ENCODE results near the gene ULK2. TPM values are rescaled to one million over a fixed set of nuclear protein-coding genes. Genes with fewer than 3 reads are reported as not detected.

The ULK2 gene
- total RNA-seq, 4 donors from 2014 or later, result 14.1 to 34.0 (median 19.2) TPM

GRCh38 chr17:19771971-19772630 is 95.6 kb downstream of the ULK2 start:
- DNase-seq (ENCODE audit: low spot score in 2 of 2), result no peak
- no peaks in the 10 kb centered on the region for H3K4me1 ChIP-seq
- TF ChIP-seq EP300 (IDR thresholded peaks at IDR 0.05) (no peak), CTCF (IDR thresholded peaks at IDR 0.05) (no peak), POLR2A (IDR thresholded peaks at IDR 0.05) (no peak), POLR2AphosphoS5 (IDR thresholded peaks at IDR 0.05) (no peak)
- peaks cover 36% of the 10 kb centered on the region for H3K36me3 ChIP-seq
- H3K9me3 ChIP-seq, result no peaks in the 10 kb centered on the region
- H3K4me3 ChIP-seq, result no peak overlapping the region
- no peak overlapping the region for H3K27ac ChIP-seq
- H3K27me3 ChIP-seq, result no peaks in the 10 kb centered on the region
- WGBS, result 55% methylated on average over 7 of the region's 7 CpGs

- Histone ChIP-seq H3K9me3 (no peaks in the 10 kb centered on the region), H3K36me3 (peaks cover 27% of the 10 kb centered on the region), H3K4me3 (no peak overlapping the region), H3K27ac (no peak overlapping the region), H3K4me1 (peaks cover 7% of the 10 kb centered on the region), H3K27me3 (no peaks in the 10 kb centered on the region)
- 67% methylated on average over 6 of the region's 6 CpGs for WGBS
- TF ChIP-seq EP300 (IDR thresholded peaks at IDR 0.05) (no peak), POLR2A (IDR thresholded peaks at IDR 0.05) (no peak), CTCF (IDR thresholded peaks at IDR 0.05) (no peak), POLR2AphosphoS5 (IDR thresholded peaks at IDR 0.05) (no peak)
- DNase-seq (ENCODE audit: low spot score in 2 of 2), result no peak
Observed at GRCh38 chr17:19770985-19771735, 96.6 kb downstream of the ULK2 start.

DNA sequence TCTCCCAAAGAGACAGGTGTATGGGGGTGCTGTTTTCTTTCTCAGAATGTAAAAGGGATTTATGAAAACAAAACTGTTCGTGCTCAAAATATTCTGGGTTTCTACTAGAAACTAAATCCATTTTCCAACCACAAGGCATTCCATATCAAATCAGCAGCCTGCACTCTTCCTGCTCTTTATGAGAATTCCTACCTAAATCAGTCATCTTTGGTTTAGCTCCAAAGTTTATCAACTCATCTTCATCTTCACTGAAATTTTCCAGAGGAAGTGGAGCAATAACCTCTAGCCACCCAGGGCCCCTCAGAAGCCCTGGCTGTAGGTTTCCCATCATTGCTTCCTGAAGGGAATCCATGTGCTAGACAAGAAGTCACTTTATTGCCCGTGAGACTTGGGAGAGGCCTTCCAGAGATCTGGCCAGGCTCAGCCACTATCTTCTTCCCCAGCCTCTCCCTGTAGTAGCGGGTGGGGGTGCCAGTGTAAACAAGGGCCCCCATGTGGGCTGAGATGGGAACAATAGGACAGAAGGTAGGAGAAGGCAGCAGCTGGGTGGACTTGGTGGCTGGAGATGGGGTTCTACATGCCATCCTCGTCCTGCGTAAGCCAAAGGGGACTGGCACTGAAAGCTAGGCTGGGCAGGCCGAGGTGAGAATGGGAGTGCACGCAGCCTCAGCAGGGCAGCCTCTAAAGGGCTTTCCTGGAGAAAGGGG is 97.6 kb downstream of the ULK2 start:
- WGBS, result 66% methylated on average over 7 of the region's 7 CpGs
- no peak overlapping the region for H3K4me3 ChIP-seq

GRCh38 chr17:19768046-19768782 is 99.5 kb downstream of the ULK2 start:
- H3K4me1 ChIP-seq, result peaks cover 7% of the 10 kb centered on the region
- H3K27me3 ChIP-seq, result no peaks in the 10 kb centered on the region
- no peak for TF ChIP-seq EP300 (IDR thresholded peaks at IDR 0.05)
- TF ChIP-seq POLR2AphosphoS5 (IDR thresholded peaks at IDR 0.05), result no peak
- TF ChIP-seq CTCF (IDR thresholded peaks at IDR 0.05), result no peak
- TF ChIP-seq POLR2A (IDR thresholded peaks at IDR 0.05), result no peak
- WGBS, result 66% methylated on average over 10 of the region's 10 CpGs
- no peak overlapping the region for H3K4me3 ChIP-seq
- DNase-seq (ENCODE audit: low spot score in 2 of 2), result peak in 1 of 2 donors; percentile 41
- peaks cover 3% of the 10 kb centered on the region for H3K36me3 ChIP-seq
- H3K27ac ChIP-seq, result no peak overlapping the region
- no peaks in the 10 kb centered on the region for H3K9me3 ChIP-seq

More for the DNA sequence above, 97.6 kb downstream of the ULK2 start:
- peaks cover 16% of the 10 kb centered on the region for H3K36me3 ChIP-seq
- H3K27me3 ChIP-seq, result no peaks in the 10 kb centered on the region
- no peaks in the 10 kb centered on the region for H3K9me3 ChIP-seq
- DNase-seq (ENCODE audit: low spot score in 2 of 2), result no peak
- no peak for TF ChIP-seq CTCF (IDR thresholded peaks at IDR 0.05)
- TF ChIP-seq POLR2AphosphoS5 (IDR thresholded peaks at IDR 0.05), result no peak
- TF ChIP-seq EP300 (IDR thresholded peaks at IDR 0.05), result no peak
- no peak for TF ChIP-seq POLR2A (IDR thresholded peaks at IDR 0.05)
- H3K4me1 ChIP-seq, result peaks cover 7% of the 10 kb centered on the region
- H3K27ac ChIP-seq, result no peak overlapping the region
